ENCODE results near the gene MIOX.

MIOX gene

DNA sequence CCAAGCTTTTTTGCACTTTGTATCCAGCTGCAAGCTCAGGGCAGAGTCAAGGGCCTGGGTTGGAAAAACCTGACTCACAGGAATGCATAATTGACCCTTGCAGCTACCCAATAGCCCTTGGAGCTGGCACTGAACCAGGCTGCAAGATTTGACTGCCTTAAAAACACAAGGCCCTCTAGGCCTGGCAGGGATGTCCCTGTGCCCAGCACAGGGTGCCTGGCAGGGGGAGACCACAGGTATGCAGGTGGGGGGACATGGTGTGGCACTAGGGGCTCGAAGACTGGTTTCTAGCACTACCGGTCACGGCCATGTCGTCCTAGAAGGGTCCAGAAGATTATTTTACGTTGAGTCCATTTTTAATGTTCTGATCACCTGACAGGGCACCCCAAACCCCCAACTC lies 42.0 kb upstream of the MIOX start:
- H3K9ac ChIP-seq (ENCODE audit: low read length): no peak overlapping the region
- H3K36me3 ChIP-seq (ENCODE audit: control insufficient read depth, insufficient read depth, low read length, severe bottlenecking): peaks cover 62% of the 10 kb centered on the region
- H3K27me3 ChIP-seq (replicated peaks; ENCODE audit: control insufficient read depth, insufficient read depth, low read length): no peaks in the 10 kb centered on the region
- H3K4me1 ChIP-seq (ENCODE audit: control insufficient read depth, insufficient read depth, low read length): peaks cover 21% of the 10 kb centered on the region
- no peak overlapping the region for H3K4me3 ChIP-seq (ENCODE audit: low read length)
- no peaks in the 10 kb centered on the region for H3K9me3 ChIP-seq (ENCODE audit: control insufficient read depth, low read length)
- peak; percentile 55 for DNase-seq (ENCODE audit: low read depth)

DNA sequence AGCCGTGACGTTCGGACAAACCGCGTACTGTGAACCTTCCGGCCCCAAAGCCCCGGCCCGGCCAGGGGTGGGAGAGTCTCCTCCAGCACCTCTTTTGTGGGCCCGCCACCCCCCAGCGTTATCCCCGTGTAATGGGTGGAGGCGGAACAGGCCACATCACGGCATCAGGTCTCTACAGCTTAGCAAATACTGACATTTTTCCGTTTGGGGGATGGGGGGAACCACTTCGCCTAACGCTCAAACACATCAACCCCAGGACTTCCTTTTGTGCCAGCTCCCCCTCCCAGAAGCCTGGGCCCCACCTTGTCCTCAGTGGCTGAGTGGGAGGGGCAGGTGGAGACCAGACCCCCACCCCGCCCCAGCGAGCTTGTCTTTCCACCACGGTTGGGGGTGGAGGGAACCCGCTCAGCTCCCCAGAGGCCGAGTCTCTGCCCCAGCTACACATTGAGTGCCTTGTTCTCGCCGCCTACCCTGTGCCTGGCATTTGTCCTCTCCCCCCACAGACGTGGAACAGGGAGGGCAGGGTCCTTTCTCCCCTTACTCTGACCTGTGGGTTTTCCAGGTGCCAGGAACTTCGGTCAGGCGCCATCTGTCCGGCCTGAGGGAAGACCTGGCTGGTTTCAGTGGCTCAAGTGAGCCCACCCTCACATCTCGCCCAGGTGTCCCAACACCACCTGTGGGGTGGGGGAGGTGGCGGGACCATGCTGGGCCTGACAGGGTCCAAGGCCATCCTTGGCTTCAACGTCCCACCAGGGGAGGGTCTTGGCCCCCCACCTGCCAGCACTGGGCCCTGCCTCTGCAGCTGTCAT lies 41.4 kb upstream of the MIOX start:
- Histone ChIP-seq H3K9ac (ENCODE audit: low read length) (no peak overlapping the region), H3K27me3 (replicated peaks; ENCODE audit: control insufficient read depth, insufficient read depth, low read length) (no peaks in the 10 kb centered on the region), H3K36me3 (ENCODE audit: control insufficient read depth, insufficient read depth, low read length, severe bottlenecking) (peaks cover 59% of the 10 kb centered on the region), H3K9me3 (ENCODE audit: control insufficient read depth, low read length) (no peaks in the 10 kb centered on the region), H3K4me3 (ENCODE audit: low read length) (no peak overlapping the region), H3K4me1 (ENCODE audit: control insufficient read depth, insufficient read depth, low read length) (peaks cover 21% of the 10 kb centered on the region)
- no peak for DNase-seq (ENCODE audit: low read depth)

DNA sequence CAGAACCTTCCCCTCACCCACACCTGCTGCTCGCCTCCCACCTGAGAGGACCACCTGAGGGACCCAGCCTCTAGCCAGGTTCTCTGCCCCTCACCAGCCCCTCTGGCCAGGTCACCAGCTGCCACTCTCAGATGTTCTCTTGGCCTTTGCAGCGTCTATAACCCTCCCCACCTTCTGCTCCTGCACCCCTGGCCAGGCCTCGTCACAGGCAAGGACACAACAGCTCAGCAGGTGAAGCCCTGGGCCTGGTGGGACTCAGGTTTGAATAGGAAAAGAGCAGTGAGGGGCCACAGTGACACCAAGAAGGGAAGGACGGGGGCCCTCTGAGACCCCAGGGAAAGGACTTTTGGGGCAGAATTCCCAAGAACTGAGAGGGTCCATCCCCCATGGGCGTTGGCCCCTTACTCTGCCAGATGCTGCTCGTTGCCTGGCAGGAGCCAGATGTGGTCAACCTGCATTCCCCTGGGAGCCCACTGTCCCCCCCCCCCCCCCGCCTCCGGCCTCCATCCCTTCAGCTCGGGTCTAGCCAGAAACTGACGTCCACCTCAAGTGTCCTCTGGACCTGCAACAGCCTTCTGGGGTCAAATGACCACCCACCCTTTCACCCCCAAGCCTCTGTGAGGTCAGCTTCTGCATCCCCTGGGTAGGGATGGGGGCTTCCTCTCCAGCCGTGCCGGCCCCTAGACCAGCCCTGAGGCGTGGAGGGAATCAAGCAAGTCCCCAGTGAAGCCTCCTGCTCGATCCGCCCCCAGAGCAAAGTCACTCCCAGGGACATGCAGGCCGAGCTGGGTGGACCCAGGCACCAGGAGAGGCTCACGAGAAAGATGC lies 40.6 kb upstream of the MIOX start:
- H3K9me3 ChIP-seq (ENCODE audit: control insufficient read depth, low read length): no peaks in the 10 kb centered on the region
- H3K4me3 ChIP-seq (ENCODE audit: low read length): no peak overlapping the region
- no peak overlapping the region for H3K9ac ChIP-seq (ENCODE audit: low read length)
- H3K27me3 ChIP-seq (replicated peaks; ENCODE audit: control insufficient read depth, insufficient read depth, low read length): no peaks in the 10 kb centered on the region
- H3K36me3 ChIP-seq (ENCODE audit: control insufficient read depth, insufficient read depth, low read length, severe bottlenecking): peaks cover 58% of the 10 kb centered on the region
- peaks cover 21% of the 10 kb centered on the region for H3K4me1 ChIP-seq (ENCODE audit: control insufficient read depth, insufficient read depth, low read length)
- no peak for DNase-seq (ENCODE audit: low read depth)

GRCh38 chr22:50446708-50447575 lies 39.7 kb upstream of the MIOX start:
- Histone ChIP-seq H3K4me1 (ENCODE audit: control insufficient read depth, insufficient read depth, low read length) (peaks cover 21% of the 10 kb centered on the region), H3K4me3 (ENCODE audit: low read length) (no peak overlapping the region), H3K9me3 (ENCODE audit: control insufficient read depth, low read length) (no peaks in the 10 kb centered on the region), H3K9ac (ENCODE audit: low read length) (no peak overlapping the region), H3K36me3 (ENCODE audit: control insufficient read depth, insufficient read depth, low read length, severe bottlenecking) (peaks cover 54% of the 10 kb centered on the region), H3K27me3 (replicated peaks; ENCODE audit: control insufficient read depth, insufficient read depth, low read length) (no peaks in the 10 kb centered on the region)
- no peak for DNase-seq (ENCODE audit: low read depth)

- DNase-seq (ENCODE audit: low read depth): no peak
- Histone ChIP-seq H3K4me1 (ENCODE audit: control insufficient read depth, insufficient read depth, low read length) (peaks cover 21% of the 10 kb centered on the region), H3K9me3 (ENCODE audit: control insufficient read depth, low read length) (no peaks in the 10 kb centered on the region), H3K4me3 (ENCODE audit: low read length) (no peak overlapping the region), H3K36me3 (ENCODE audit: control insufficient read depth, insufficient read depth, low read length, severe bottlenecking) (peaks cover 50% of the 10 kb centered on the region), H3K9ac (ENCODE audit: low read length) (no peak overlapping the region), H3K27me3 (replicated peaks; ENCODE audit: control insufficient read depth, insufficient read depth, low read length) (no peaks in the 10 kb centered on the region)
Observed at GRCh38 chr22:50447576-50448551, 38.8 kb upstream of the MIOX start.

DNA sequence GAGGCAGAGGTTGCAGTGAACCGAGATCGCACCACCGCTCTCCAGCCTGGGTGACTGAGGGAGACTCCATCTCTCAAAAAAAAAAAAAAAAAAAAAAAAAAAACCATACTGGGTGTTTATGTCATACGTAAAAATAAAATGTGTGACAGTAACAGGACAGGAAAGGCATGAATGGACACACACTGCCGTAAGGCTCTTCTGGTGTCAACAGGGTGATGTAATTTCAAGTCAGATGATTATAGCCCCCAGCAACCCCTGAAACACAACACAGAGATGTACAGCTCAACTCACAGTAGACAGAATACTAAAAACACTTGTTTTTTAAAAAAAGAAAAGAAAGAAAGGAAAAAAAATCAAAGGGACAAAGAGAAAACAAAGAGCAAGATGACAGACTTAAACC lies 34.0 kb upstream of the MIOX start:
- DNase-seq (ENCODE audit: low read depth): no peak
- H3K4me3 ChIP-seq (ENCODE audit: low read length): no peak overlapping the region
- H3K27me3 ChIP-seq (replicated peaks; ENCODE audit: control insufficient read depth, insufficient read depth, low read length): no peaks in the 10 kb centered on the region
- H3K4me1 ChIP-seq (ENCODE audit: control insufficient read depth, insufficient read depth, low read length): no peaks in the 10 kb centered on the region
- no peaks in the 10 kb centered on the region for H3K9me3 ChIP-seq (ENCODE audit: control insufficient read depth, low read length)
- H3K36me3 ChIP-seq (ENCODE audit: control insufficient read depth, insufficient read depth, low read length, severe bottlenecking): peaks cover 69% of the 10 kb centered on the region
- no peak overlapping the region for H3K9ac ChIP-seq (ENCODE audit: low read length)

- H3K9ac ChIP-seq (ENCODE audit: low read length): no peak overlapping the region
- peaks cover 68% of the 10 kb centered on the region for H3K36me3 ChIP-seq (ENCODE audit: control insufficient read depth, insufficient read depth, low read length, severe bottlenecking)
- DNase-seq (ENCODE audit: low read depth): no peak
- H3K9me3 ChIP-seq (ENCODE audit: control insufficient read depth, low read length): no peaks in the 10 kb centered on the region
- no peaks in the 10 kb centered on the region for H3K4me1 ChIP-seq (ENCODE audit: control insufficient read depth, insufficient read depth, low read length)
- H3K27me3 ChIP-seq (replicated peaks; ENCODE audit: control insufficient read depth, insufficient read depth, low read length): no peaks in the 10 kb centered on the region
- H3K4me3 ChIP-seq (ENCODE audit: low read length): no peak overlapping the region
Observed at GRCh38 chr22:50454556-50455075, 32.0 kb upstream of the MIOX start.

- Histone ChIP-seq H3K4me1 (ENCODE audit: control insufficient read depth, insufficient read depth, low read length) (no peaks in the 10 kb centered on the region), H3K4me3 (ENCODE audit: low read length) (no peak overlapping the region), H3K27me3 (replicated peaks; ENCODE audit: control insufficient read depth, insufficient read depth, low read length) (no peaks in the 10 kb centered on the region), H3K9me3 (ENCODE audit: control insufficient read depth, low read length) (no peaks in the 10 kb centered on the region), H3K9ac (ENCODE audit: low read length) (no peak overlapping the region), H3K36me3 (ENCODE audit: control insufficient read depth, insufficient read depth, low read length, severe bottlenecking) (peaks cover 69% of the 10 kb centered on the region)
- no peak for DNase-seq (ENCODE audit: low read depth)
Observed at GRCh38 chr22:50455201-50455600, 31.5 kb upstream of the MIOX start.

DNA sequence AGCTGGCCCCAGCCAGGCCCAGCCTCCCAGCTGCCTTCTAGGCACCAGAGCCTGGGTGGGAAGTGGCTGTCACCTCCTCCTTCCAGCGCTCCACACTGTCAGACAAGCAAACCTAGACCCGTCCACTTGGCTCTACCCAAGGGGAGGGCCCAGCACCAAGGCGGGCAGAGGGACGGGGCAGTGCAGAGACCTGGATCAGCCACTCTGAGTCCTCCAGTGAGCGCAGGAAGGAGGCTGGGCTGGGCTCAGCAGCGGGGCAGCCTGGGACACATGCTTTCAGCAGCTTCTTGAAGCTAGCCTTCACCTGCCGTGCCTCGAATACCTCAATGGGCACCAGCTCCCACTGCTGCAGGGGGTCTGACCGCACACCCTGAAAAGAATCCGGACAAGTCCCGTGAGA lies 30.6 kb upstream of the MIOX start:
- Histone ChIP-seq H3K9me3 (ENCODE audit: control insufficient read depth, low read length) (no peaks in the 10 kb centered on the region), H3K4me3 (ENCODE audit: low read length) (no peak overlapping the region), H3K27me3 (replicated peaks; ENCODE audit: control insufficient read depth, insufficient read depth, low read length) (no peaks in the 10 kb centered on the region), H3K9ac (ENCODE audit: low read length) (no peak overlapping the region), H3K36me3 (ENCODE audit: control insufficient read depth, insufficient read depth, low read length, severe bottlenecking) (peaks cover 70% of the 10 kb centered on the region), H3K4me1 (ENCODE audit: control insufficient read depth, insufficient read depth, low read length) (no peaks in the 10 kb centered on the region)
- no peak for DNase-seq (ENCODE audit: low read depth)
